GM10266 (cell line): ENCODE data around the gene KCNMB2.
"Not testable (repeated sequence)": the region's sequence is repeated elsewhere in the genome, so short reads cannot be mapped to it uniquely, and the experiment has no call there.

Experiments
- DNase-seq: peaks from one replicate; pipeline ENCODE4 v3.0.0; 2012; ENCODE audit errors: extremely low spot score
- TF ChIP-seq, protein P1 (sequence below): IDR thresholded peaks from 2 replicates; pipeline ENCODE4 v1.5.1; 2012; ENCODE audit warnings: mild to moderate bottlenecking, low read depth; ENCODE audit not compliant: control insufficient read depth, insufficient read depth; ENCODE audit errors: missing control alignments

KCNMB2 gene

DNA sequence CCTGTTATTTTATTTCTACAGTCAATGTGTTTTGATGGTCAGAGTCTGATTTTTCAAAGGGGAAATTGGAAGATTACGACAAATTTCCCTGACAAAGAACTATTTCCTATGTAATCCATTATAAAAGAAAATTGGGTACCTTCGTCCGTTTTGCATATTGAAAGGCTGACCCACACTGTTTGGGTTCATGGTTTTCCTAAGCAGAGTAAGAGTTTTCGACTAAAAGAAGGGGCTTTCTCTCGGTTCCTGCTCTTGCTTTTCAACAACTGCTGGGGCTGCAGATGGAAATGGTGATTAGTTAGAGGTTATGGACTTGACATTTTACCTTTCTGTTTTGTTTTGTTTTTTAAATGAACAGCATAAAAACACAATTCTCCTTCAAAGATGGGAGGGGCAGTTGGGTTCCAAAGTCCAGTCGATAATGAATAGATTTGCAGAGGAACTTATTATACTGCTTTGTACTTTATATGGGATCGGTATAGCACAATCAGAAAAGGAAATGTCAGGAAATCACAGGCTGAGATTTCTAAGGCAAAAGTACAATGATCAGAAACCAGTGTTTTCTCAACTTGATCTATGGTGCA is 978 bp downstream of the KCNMB2 start:
- TF ChIP-seq, protein P1, sequence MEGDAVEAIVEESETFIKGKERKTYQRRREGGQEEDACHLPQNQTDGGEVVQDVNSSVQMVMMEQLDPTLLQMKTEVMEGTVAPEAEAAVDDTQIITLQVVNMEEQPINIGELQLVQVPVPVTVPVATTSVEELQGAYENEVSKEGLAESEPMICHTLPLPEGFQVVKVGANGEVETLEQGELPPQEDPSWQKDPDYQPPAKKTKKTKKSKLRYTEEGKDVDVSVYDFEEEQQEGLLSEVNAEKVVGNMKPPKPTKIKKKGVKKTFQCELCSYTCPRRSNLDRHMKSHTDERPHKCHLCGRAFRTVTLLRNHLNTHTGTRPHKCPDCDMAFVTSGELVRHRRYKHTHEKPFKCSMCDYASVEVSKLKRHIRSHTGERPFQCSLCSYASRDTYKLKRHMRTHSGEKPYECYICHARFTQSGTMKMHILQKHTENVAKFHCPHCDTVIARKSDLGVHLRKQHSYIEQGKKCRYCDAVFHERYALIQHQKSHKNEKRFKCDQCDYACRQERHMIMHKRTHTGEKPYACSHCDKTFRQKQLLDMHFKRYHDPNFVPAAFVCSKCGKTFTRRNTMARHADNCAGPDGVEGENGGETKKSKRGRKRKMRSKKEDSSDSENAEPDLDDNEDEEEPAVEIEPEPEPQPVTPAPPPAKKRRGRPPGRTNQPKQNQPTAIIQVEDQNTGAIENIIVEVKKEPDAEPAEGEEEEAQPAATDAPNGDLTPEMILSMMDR, result no peak
- DNase-seq, result no peak

DNA sequence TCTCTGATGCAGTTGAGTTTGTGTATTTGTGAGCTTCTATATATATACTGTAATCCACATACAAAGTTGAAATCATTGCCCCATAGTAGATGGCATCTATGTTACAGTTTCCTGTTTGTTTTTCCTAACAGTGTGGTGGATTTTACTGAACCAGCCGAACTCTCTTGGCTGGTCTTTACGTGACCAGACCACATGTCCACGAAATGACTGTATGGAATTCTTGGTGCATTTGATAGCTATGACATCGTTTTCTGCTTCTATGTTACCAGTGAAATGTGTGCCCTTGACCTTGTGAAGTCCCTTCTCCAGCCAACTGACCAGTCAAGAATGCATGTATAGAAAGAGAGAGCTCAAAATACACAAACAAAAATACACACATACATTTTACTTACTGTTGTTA is 1.8 kb downstream of the KCNMB2 start:
- TF ChIP-seq, protein P1, result no peak
- DNase-seq, result no peak

DNA sequence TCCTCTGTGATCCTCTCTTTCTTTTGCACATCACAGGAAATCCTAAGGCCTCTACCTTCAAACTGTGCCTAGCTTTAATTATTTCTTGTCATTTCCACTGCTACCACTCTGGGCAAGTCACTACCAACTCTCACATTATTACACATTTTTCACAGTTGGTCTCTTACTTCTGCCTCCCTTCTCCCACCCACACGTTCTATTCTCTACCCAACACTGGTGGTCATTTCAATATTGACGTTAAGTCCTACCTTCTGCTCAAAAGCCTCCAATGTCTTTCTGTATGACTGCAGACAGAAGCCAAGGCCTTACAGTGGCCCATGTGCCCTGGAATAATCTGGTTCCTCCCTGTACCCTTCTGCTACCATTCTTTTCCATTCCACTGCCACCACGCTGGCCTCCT is 3.9 kb downstream of the KCNMB2 start:
- TF ChIP-seq, protein P1, result no peak
- DNase-seq, result no peak

DNA sequence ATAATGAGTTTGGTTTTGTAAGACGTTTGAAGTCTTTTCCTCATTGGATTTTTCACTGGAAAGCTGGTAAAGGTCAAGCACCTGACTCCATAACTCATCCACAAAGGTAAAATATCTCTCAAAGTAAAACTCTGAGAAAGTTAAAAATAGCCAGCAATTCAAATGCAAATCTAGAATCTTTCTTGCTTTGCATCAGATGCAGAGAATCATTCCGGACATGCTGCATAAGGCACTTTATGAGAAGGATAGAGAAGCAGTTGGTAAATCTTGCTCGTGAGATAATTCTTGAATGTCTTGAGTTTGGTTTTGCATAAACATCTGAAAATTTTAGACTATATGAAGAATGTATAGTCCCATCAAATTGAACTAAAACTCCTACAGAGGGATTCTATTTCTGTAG is 9.1 kb downstream of the KCNMB2 start:
- no peak for DNase-seq
- TF ChIP-seq, protein P1, result no peak

DNA sequence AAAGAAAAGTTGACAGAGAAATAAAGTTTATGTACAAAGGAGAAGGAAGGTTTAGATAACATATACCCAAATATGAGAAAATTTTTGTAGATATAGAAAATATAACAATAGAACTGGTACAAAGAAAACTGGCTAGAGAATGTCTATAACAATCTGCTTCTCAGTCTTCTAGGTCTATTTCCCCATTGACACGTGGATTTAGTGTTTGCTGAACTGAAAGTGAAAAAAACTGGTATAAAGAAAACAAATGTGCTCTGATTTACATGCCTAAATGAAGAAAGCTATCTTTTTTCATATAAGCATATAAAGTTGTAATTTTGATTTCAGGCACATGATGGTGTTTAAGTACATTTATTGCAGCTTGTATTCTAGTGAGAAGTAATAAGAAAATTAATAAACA is 9.8 kb downstream of the KCNMB2 start:
- TF ChIP-seq, protein P1, result no peak
- DNase-seq, result peak; percentile 38

DNA sequence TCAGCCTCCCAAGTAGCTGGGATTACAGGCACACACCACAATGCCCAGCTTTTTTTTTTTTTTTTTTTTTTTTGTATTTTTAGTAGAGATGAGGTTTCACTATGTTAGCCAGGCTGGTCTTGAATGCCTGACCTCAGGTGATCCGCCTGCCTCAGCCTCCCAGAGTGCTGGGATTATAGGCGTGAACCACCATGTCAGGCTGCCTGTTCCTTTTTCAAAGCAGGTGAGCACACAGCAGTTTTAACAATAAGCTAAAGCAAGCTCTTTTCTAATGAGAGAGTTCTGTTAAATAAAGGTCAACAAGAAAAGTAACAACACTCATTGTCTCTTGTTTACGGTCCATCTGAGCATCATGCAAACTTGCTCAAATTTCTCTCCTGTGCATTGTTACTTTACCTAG is 13.2 kb downstream of the KCNMB2 start:
- not testable (repeated sequence) for DNase-seq

DNA sequence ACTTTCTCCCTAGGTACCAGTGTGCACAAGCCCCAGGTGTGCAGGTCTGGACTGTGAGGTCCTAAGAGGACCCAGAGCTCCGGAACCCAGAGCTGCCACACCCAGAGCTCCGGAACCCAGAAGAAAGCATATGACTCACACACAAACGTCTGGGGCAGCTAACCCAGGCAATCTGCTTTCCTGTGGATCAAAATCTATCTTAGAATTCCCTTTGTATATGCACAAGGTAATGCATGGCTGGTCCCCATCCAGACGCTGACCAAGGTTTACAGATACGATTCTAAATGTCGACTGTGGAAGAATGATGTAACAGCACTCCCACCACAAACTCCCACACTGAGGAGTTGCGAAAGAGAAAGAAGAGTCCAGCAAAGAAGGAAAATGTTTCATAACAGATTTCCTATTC is 15.7 kb downstream of the KCNMB2 start:
- TF ChIP-seq, protein P1, result no peak
- no peak for DNase-seq

DNA sequence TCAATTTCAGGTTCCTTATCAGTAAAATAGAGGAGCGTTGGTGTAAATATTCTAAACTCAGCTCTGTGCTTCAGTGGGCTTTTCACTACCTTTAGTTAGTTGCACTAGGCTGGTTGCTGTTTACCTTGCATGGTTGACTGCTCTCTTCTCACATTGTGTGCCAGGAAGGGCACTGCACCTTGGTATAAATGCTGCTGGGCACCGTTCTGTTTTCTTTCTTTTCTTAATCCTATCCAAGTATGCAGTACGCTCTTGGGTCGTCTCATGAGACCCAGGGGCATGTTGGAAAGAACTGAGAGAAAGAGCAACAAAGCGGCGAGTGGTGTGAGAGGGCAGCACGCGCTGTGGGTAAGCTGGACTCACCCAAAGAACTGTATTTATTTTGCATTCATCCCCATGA is 22.4 kb downstream of the KCNMB2 start:
- TF ChIP-seq, protein P1, result no peak
- no peak for DNase-seq
